Panc1 (cell line): ENCODE data around the gene ALOX12B. TPM values are rescaled to one million over a fixed set of nuclear protein-coding genes. Genes with fewer than 3 reads are reported as not detected.

ENCODE experiments used
- ATAC-seq: fragments of 200-7000 bp; cut with Tn5 transposase; 2 replicates; pipeline ENCODE4 v1.9.1; 2020; ENCODE audit warnings: mild to moderate bottlenecking, moderate library complexity
- BruUV-seq: library from RNA; stranded (reverse); fragments of 400-500 nt; replicated peaks from 2 replicates; lab custom pipeline; 2021; lab: Mats Ljungman, UMichigan
- CTCF ChIA-PET: fragments of 300-600 bp; sonication (Branson Sonifier 250); formaldehyde crosslinking; loops from one replicate; lab custom pipeline; 2022; ENCODE audit warnings: antibody characterized with exemption; lab: Charles Lee
- POLR2A ChIA-PET: fragments of 300-600 bp; sonication (Branson Sonifier 250); formaldehyde crosslinking; loops from one replicate; lab custom pipeline; 2022; ENCODE audit warnings: antibody characterized with exemption; lab: Charles Lee
- DNase-seq: peaks from one replicate; pipeline ENCODE4 v3.0.0-alpha.2; 2010; ENCODE audit warnings: low read depth, low spot score
- H3K27ac ChIP-seq: 2 replicates; pipeline ENCODE4 v1.5.1; 2011; ENCODE audit warnings: mild to moderate bottlenecking, low read length, inconsistent platforms
- H3K27me3 ChIP-seq: fragments of 200-500 bp; sonication (Bioruptor generic); 2 replicates; pipeline ENCODE4 v1.6.0; 2014; ENCODE audit warnings: low read length, inconsistent platforms; ENCODE audit not compliant: control insufficient read depth, insufficient read depth
- H3K36me3 ChIP-seq: fragments of 200-500 bp; sonication (Bioruptor generic); 2 replicates; pipeline ENCODE4 v1.5.1; 2014; ENCODE audit warnings: inconsistent platforms, mild to moderate bottlenecking, low read length, moderate library complexity; ENCODE audit not compliant: control insufficient read depth, insufficient read depth
- H3K4me1 ChIP-seq: 2 replicates; pipeline ENCODE4 v1.5.1; 2011; ENCODE audit warnings: inconsistent platforms, mild to moderate bottlenecking, low read length, moderate library complexity; ENCODE audit not compliant: control insufficient read depth, insufficient read depth
- H3K4me3 ChIP-seq, 2 experiments: 2 replicates each; pipeline ENCODE4 v1.5.1; 2011 to 2012; ENCODE audit warnings: low read depth in 2 of 2, low read length in 2 of 2, mild to moderate bottlenecking in 2 of 2, inconsistent platforms in 1 of 2, moderate library complexity in 1 of 2
- H3K9me3 ChIP-seq: fragments of 200-500 bp; sonication (Bioruptor generic); 2 replicates; pipeline ENCODE4 v1.5.1; 2014; ENCODE audit warnings: low read depth, mild to moderate bottlenecking, inconsistent platforms, low read length, moderate library complexity; ENCODE audit not compliant: control insufficient read depth, insufficient read depth
- CTCF ChIP-seq: fragments of 450-650 bp; IDR thresholded peaks from 2 replicates; pipeline ENCODE4 v1.5.1; 2017; ENCODE audit warnings: mild to moderate bottlenecking
- POLR2AphosphoS5 ChIP-seq: IDR thresholded peaks from 2 replicates; pipeline ENCODE4 v1.6.1; 2012; ENCODE audit warnings: mild to moderate bottlenecking, low read depth, low read length, moderate library complexity
- SIN3A ChIP-seq: IDR thresholded peaks from 2 replicates; pipeline ENCODE4 v1.6.1; 2012; ENCODE audit warnings: low read depth, mild to moderate bottlenecking, low read length, moderate library complexity, borderline replicate concordance; ENCODE audit not compliant: insufficient read depth
- TCF7L2 ChIP-seq: IDR thresholded peaks from 2 replicates; pipeline ENCODE4 v1.6.1; 2011; ENCODE audit warnings: mild to moderate bottlenecking, low read depth, low read length, inconsistent platforms
- in situ Hi-C: cut with HindIII; loops from 2 replicates; pipeline ENCODE4 v1.10.0; 2016; ENCODE audit warnings: low sequenced_read_pairs, low pct_unique_long_range_greater_than_20kb
- intact Hi-C: fragments of 100-400 bp; cut with micrococcal nuclease; formaldehyde crosslinking; loops from one replicate; pipeline ENCODE4 v1.10.0; 2022; ENCODE audit not compliant: unreplicated experiment
- total RNA-seq: library from RNA; stranded (reverse); gene quantifications from one replicate; pipeline ENCODE4 v1.2.1, GENCODE V29; 2021; ENCODE audit not compliant: unreplicated experiment
- TF ChIP-seq, protein P1 (sequence below), 2 experiments: IDR thresholded peaks; 2 replicates each; pipeline ENCODE4 v1.6.1; 2011 to 2012; ENCODE audit warnings: low read depth in 2 of 2, control low read depth in 1 of 2, low read length in 1 of 2, mild to moderate bottlenecking in 1 of 2, moderate library complexity in 1 of 2; ENCODE audit not compliant: insufficient read depth in 1 of 2

ALOX12B gene
- total RNA-seq, 1 experiment from 2014 or later, result not detected

DNA sequence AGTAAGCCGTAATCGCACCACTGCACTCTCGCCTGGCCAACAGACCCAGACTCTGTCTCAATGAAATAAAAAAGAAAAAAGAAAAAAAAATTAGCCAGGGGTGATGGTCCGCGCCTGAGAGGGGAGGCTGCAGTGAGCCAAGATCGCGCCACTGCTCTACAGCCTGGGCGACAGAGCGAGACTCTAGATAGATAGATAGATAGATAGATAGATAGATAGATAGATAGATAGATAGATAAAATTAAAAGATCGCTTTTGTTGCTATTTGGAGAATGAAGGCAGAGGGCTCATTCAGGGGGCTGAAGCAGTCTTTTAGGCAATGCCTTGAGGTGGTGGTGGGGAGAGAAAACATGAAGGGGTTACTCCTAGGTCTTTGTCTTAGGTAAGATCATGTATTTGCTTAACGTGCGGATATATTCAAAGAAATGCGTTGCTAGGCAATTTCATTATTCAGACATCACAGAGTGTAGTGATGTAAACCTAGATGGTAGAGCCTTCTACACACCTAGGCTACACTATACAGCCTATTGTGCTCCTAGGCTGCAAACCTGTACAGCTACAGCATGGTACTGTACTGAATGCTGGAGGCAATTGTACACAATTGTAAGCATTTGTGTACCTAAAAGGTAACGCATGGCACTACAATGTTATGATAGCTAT lies 40.7 kb upstream of the ALOX12B start:
- no peaks in the 10 kb centered on the region for H3K27me3 ChIP-seq
- no peak for TF ChIP-seq TCF7L2
- TF ChIP-seq POLR2AphosphoS5, result no peak
- no peak for TF ChIP-seq SIN3A
- TF ChIP-seq, protein P1, sequence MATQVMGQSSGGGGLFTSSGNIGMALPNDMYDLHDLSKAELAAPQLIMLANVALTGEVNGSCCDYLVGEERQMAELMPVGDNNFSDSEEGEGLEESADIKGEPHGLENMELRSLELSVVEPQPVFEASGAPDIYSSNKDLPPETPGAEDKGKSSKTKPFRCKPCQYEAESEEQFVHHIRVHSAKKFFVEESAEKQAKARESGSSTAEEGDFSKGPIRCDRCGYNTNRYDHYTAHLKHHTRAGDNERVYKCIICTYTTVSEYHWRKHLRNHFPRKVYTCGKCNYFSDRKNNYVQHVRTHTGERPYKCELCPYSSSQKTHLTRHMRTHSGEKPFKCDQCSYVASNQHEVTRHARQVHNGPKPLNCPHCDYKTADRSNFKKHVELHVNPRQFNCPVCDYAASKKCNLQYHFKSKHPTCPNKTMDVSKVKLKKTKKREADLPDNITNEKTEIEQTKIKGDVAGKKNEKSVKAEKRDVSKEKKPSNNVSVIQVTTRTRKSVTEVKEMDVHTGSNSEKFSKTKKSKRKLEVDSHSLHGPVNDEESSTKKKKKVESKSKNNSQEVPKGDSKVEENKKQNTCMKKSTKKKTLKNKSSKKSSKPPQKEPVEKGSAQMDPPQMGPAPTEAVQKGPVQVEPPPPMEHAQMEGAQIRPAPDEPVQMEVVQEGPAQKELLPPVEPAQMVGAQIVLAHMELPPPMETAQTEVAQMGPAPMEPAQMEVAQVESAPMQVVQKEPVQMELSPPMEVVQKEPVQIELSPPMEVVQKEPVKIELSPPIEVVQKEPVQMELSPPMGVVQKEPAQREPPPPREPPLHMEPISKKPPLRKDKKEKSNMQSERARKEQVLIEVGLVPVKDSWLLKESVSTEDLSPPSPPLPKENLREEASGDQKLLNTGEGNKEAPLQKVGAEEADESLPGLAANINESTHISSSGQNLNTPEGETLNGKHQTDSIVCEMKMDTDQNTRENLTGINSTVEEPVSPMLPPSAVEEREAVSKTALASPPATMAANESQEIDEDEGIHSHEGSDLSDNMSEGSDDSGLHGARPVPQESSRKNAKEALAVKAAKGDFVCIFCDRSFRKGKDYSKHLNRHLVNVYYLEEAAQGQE (IDR thresholded peaks at IDR 0.05; ENCODE audit: insufficient read depth in 1 of 2, low read depth in 2 of 2, low read length in 1 of 2), result no peak
- TF ChIP-seq CTCF, result no peak
- no peak overlapping the region for H3K4me3 ChIP-seq
- H3K4me1 ChIP-seq, result peaks cover 7% of the 10 kb centered on the region
- ATAC-seq (no peak), DNase-seq (no peak)
- POLR2A ChIA-PET, result no interaction called here
- intact Hi-C loops, result loop anchor here (10.0 kb wide), 1 partner anchor 97 kb away; no protein-coding TSS in a partner anchor
- no TSS peak for BruUV-seq
- no peak overlapping the region for H3K27ac ChIP-seq
- CTCF ChIA-PET, result no interaction called here
- no peaks in the 10 kb centered on the region for H3K36me3 ChIP-seq
- H3K9me3 ChIP-seq, result no peaks in the 10 kb centered on the region
- in situ Hi-C loops, result no loop called here

- no TSS peak for BruUV-seq
- ChIA-PET CTCF (no interaction called here), POLR2A (interaction anchor here (1.0 kb wide), 1 partner anchor 47 kb away, joined by 3 read pairs; no protein-coding TSS in a partner anchor)
- Histone ChIP-seq H3K4me1 (peaks cover 7% of the 10 kb centered on the region), H3K36me3 (no peaks in the 10 kb centered on the region), H3K27me3 (no peaks in the 10 kb centered on the region), H3K4me3 (peak overlapping the region; percentile 60 to 92), H3K27ac (peak overlapping the region; percentile 46; the same call in 1 of the 2 replicates), H3K9me3 (no peaks in the 10 kb centered on the region)
- peak; percentile 54 for ATAC-seq
- DNase-seq, result no peak
- TF ChIP-seq TCF7L2, result no peak
- TF ChIP-seq, protein P1 (IDR thresholded peaks at IDR 0.05; ENCODE audit: insufficient read depth in 1 of 2, low read depth in 2 of 2, low read length in 1 of 2), result no peak
- no peak for TF ChIP-seq POLR2AphosphoS5
- no peak for TF ChIP-seq CTCF
- no peak for TF ChIP-seq SIN3A
- intact Hi-C loops, result loop anchor here (10.0 kb wide), 1 partner anchor 98 kb away; no protein-coding TSS in a partner anchor
- in situ Hi-C loops, result no loop called here
These were observed 39.1 kb upstream of the ALOX12B start for GRCh38 chr17:8126491-8127066.
